ENCODE data around the gene UBE2J1. TPM values are rescaled to one million over a fixed set of nuclear protein-coding genes. Genes with fewer than 3 reads are reported as not detected.

Gene UBE2J1
- total RNA-seq, 2 donors from 2014 or later, result 33.2 to 58.5 TPM

- ATAC-seq (ENCODE audit: insufficient number of reproducible peaks, low FRiP score, low read depth), result no peak
- Histone ChIP-seq H3K36me3 (no peaks in the 10 kb centered on the region), H3K27me3 (replicated peaks; ENCODE audit: insufficient read depth) (no peaks in the 10 kb centered on the region), H3K9me3 (no peaks in the 10 kb centered on the region), H3K4me3 (no peak overlapping the region), H3K4me1 (ENCODE audit: control insufficient read depth in 1 of 2, low read depth in 2 of 2) (peaks cover 0 to 5% of the 10 kb centered on the region in 2 donors), H3K27ac (no peak overlapping the region)
- no peak for TF ChIP-seq CTCF (IDR thresholded peaks at IDR 0.05)
- DNase-seq (ENCODE audit: low spot score), result no peak
These were observed 23.1 kb upstream of the UBE2J1 start for GRCh38 chr6:89375427-89376267.

GRCh38 chr6:89372506-89372901, 20.0 kb upstream of the UBE2J1 start:
- H3K4me3 ChIP-seq, result no peak overlapping the region
- ATAC-seq (ENCODE audit: insufficient number of reproducible peaks, low FRiP score, low read depth) (no peak), DNase-seq (ENCODE audit: low spot score) (no peak)
- TF ChIP-seq CTCF (IDR thresholded peaks at IDR 0.05), result no peak
- H3K36me3 ChIP-seq, result no peaks in the 10 kb centered on the region
- H3K27ac ChIP-seq, result no peak overlapping the region
- peaks cover 4 to 11% of the 10 kb centered on the region in 2 donors for H3K4me1 ChIP-seq (ENCODE audit: control insufficient read depth in 1 of 2, low read depth in 2 of 2)
- no peaks in the 10 kb centered on the region for H3K9me3 ChIP-seq
- H3K27me3 ChIP-seq (replicated peaks; ENCODE audit: insufficient read depth), result no peaks in the 10 kb centered on the region

GRCh38 chr6:89371849-89372505, 19.5 kb upstream of the UBE2J1 start:
- H3K9me3 ChIP-seq, result no peaks in the 10 kb centered on the region
- TF ChIP-seq CTCF (IDR thresholded peaks at IDR 0.05), result peak; percentile 90

GRCh38 chr6:89368999-89369398, 16.5 kb upstream of the UBE2J1 start:
- peak; percentile 63 for TF ChIP-seq CTCF (IDR thresholded peaks at IDR 0.05)
- Histone ChIP-seq H3K27ac (no peak overlapping the region), H3K4me1 (ENCODE audit: control insufficient read depth in 1 of 2, low read depth in 2 of 2) (peaks cover 4 to 11% of the 10 kb centered on the region in 2 donors), H3K27me3 (replicated peaks; ENCODE audit: insufficient read depth) (no peaks in the 10 kb centered on the region), H3K4me3 (no peak overlapping the region), H3K36me3 (no peaks in the 10 kb centered on the region), H3K9me3 (no peaks in the 10 kb centered on the region)
- ATAC-seq (ENCODE audit: insufficient number of reproducible peaks, low FRiP score, low read depth) (no peak), DNase-seq (ENCODE audit: low spot score) (no peak)

More at GRCh38 chr6:89371849-89372505, 19.5 kb upstream of the UBE2J1 start:
- ATAC-seq (ENCODE audit: insufficient number of reproducible peaks, low FRiP score, low read depth) (peak; percentile 77), DNase-seq (ENCODE audit: low spot score) (peak; percentile 16)
- H3K27ac ChIP-seq, result no peak overlapping the region
- no peaks in the 10 kb centered on the region for H3K27me3 ChIP-seq (replicated peaks; ENCODE audit: insufficient read depth)
- peaks cover 4 to 11% of the 10 kb centered on the region in 2 donors for H3K4me1 ChIP-seq (ENCODE audit: control insufficient read depth in 1 of 2, low read depth in 2 of 2)
- H3K36me3 ChIP-seq, result no peaks in the 10 kb centered on the region
- H3K4me3 ChIP-seq, result no peak overlapping the region

- H3K4me1 ChIP-seq (ENCODE audit: control insufficient read depth in 1 of 2, low read depth in 2 of 2), result peaks cover 4 to 11% of the 10 kb centered on the region in 2 donors
- DNase-seq (ENCODE audit: low spot score), result no peak
- H3K27ac ChIP-seq, result no peak overlapping the region
- peak; percentile 75 for TF ChIP-seq CTCF (IDR thresholded peaks at IDR 0.05)
- no peaks in the 10 kb centered on the region for H3K36me3 ChIP-seq
- H3K4me3 ChIP-seq, result no peak overlapping the region
- no peaks in the 10 kb centered on the region for H3K27me3 ChIP-seq (replicated peaks; ENCODE audit: insufficient read depth)
- no peaks in the 10 kb centered on the region for H3K9me3 ChIP-seq
- no peak for ATAC-seq (ENCODE audit: insufficient number of reproducible peaks, low FRiP score, low read depth)
These were observed 15.6 kb upstream of the UBE2J1 start for GRCh38 chr6:89368107-89368506.

Measured in thoracic aorta (tissue), 2 donors.